Measurements from ENCODE around the gene RNF223. TPM values are rescaled to one million over a fixed set of nuclear protein-coding genes. Genes with fewer than 3 reads are reported as not detected.

Gene RNF223
- total and polyA plus RNA-seq, 4 donors = 0.14 TPM; not detected in 3

DNA sequence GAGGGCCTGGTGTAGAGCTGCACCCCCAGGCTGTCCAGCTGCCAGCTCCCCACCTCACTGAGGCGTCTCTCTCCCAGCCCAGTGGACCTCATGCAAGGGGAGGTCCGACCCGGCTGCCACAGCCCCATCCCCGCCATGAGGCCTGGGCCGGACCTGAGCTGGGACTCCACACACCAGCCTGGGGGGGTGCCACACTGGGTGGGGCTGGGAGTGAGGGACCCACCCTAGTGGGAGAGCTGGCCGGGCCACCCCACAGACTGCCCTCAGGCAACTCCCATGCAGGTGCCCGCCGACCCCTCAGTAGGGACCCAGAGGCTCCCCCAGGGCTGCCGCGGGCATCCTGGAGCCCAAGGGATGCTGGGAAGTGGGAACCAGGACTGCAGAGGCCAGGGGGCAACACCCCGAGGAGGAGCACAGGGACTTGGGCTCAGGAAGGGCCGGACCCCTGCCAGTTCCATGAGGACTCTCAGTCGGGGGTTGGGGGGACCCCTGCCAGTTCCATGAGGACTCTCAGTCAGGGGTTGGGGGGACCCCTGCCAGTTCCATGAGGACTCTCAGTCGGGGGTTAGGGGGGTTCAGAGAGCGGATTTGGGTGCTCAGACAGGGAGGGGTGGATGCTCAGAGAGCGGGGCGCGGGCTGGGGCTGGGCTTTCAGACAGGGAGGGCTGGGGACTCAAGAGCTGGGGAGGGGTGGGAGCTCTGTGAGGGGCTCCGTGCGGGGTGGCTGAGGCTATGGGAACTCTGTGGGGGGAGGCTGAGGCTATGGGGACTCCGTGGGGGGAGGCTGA is 1.2 kb upstream of the RNF223 start:
- 68% methylated on average over 21 of the region's 21 CpGs for WGBS

DNA sequence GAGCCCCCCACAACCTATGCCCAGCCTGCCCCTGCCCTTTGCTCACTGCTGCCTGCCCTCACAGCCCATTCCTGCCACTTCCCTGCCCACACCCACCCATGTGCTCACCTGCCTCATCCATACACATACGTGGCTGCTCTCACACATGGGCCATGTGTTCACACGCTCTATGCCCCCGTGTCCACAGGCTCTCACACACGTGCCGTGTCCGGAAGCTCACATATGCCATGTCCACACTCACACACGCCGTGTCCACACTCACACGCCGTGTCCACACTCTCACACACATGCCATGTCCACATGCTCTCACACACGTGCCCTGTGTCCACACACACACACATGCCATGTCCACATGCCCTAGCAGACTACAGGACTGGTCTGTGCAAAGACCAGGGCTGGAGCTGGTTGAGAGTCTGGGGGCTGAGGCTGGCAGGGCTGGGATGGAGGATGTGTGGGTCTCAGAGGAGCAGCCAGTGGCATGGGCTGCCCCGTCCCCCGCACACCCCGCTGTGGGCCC is 583 bp upstream of the RNF223 start:
- peaks cover 2 to 5% (median 4%) of the 10 kb centered on the region in 4 donors for H3K4me1 ChIP-seq (ENCODE audit: control insufficient read depth in 4 of 4, insufficient read depth in 4 of 4, low read length in 3 of 4)
- no peak for DNase-seq (ENCODE audit: low spot score)
- H3K9ac ChIP-seq (ENCODE audit: low read depth in 1 of 2, low read length in 2 of 2) = no peak overlapping the region
- H3K27ac ChIP-seq (ENCODE audit: low read depth in 1 of 2, low read length in 2 of 2) = no peak overlapping the region
- H3K36me3 ChIP-seq (ENCODE audit: control insufficient read depth in 4 of 4, insufficient read depth in 3 of 4, low read depth in 1 of 4, low read length in 3 of 4) = no peaks in the 10 kb centered on the region
- TF ChIP-seq, protein P1, sequence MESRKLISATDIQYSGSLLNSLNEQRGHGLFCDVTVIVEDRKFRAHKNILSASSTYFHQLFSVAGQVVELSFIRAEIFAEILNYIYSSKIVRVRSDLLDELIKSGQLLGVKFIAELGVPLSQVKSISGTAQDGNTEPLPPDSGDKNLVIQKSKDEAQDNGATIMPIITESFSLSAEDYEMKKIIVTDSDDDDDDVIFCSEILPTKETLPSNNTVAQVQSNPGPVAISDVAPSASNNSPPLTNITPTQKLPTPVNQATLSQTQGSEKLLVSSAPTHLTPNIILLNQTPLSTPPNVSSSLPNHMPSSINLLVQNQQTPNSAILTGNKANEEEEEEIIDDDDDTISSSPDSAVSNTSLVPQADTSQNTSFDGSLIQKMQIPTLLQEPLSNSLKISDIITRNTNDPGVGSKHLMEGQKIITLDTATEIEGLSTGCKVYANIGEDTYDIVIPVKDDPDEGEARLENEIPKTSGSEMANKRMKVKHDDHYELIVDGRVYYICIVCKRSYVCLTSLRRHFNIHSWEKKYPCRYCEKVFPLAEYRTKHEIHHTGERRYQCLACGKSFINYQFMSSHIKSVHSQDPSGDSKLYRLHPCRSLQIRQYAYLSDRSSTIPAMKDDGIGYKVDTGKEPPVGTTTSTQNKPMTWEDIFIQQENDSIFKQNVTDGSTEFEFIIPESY (IDR thresholded peaks at IDR 0.05) = no peak
- TF ChIP-seq RAD21 (IDR thresholded peaks at IDR 0.05) = no peak
- TF ChIP-seq FOXA2 (IDR thresholded peaks at IDR 0.05) = no peak
- TF ChIP-seq YY1 (IDR thresholded peaks at IDR 0.05) = no peak
- no peaks in the 10 kb centered on the region for H3K9me3 ChIP-seq (ENCODE audit: control insufficient read depth in 4 of 4, low read length in 3 of 4)
- no peaks in the 10 kb centered on the region for H3K27me3 ChIP-seq (ENCODE audit: control insufficient read depth in 4 of 4, insufficient read depth in 4 of 4, low read length in 3 of 4)
- no peak overlapping the region for H3K4me3 ChIP-seq (ENCODE audit: low read depth in 1 of 3, low read length in 3 of 3)
- WGBS = 86% methylated on average over 14 of the region's 14 CpGs

More for the DNA sequence above, 1.2 kb upstream of the RNF223 start:
- no peak overlapping the region for H3K4me3 ChIP-seq (ENCODE audit: low read depth in 1 of 3, low read length in 3 of 3)
- H3K9me3 ChIP-seq (ENCODE audit: control insufficient read depth in 4 of 4, low read length in 3 of 4) = no peaks in the 10 kb centered on the region
- H3K36me3 ChIP-seq (ENCODE audit: control insufficient read depth in 4 of 4, insufficient read depth in 3 of 4, low read depth in 1 of 4, low read length in 3 of 4) = no peaks in the 10 kb centered on the region
- H3K9ac ChIP-seq (ENCODE audit: low read depth in 1 of 2, low read length in 2 of 2) = no peak overlapping the region
- no peaks in the 10 kb centered on the region for H3K27me3 ChIP-seq (ENCODE audit: control insufficient read depth in 4 of 4, insufficient read depth in 4 of 4, low read length in 3 of 4)
- DNase-seq (ENCODE audit: low spot score) = no peak
- TF ChIP-seq RXRA (IDR thresholded peaks at IDR 0.05) = no peak
- TF ChIP-seq, protein P2, sequence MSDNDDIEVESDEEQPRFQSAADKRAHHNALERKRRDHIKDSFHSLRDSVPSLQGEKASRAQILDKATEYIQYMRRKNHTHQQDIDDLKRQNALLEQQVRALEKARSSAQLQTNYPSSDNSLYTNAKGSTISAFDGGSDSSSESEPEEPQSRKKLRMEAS (IDR thresholded peaks at IDR 0.05) = no peak
- H3K4me1 ChIP-seq (ENCODE audit: control insufficient read depth in 4 of 4, insufficient read depth in 4 of 4, low read length in 3 of 4) = peaks cover 8 to 11% (median 9%) of the 10 kb centered on the region in 4 donors
- no peak overlapping the region for H3K27ac ChIP-seq (ENCODE audit: low read depth in 1 of 2, low read length in 2 of 2)

DNA sequence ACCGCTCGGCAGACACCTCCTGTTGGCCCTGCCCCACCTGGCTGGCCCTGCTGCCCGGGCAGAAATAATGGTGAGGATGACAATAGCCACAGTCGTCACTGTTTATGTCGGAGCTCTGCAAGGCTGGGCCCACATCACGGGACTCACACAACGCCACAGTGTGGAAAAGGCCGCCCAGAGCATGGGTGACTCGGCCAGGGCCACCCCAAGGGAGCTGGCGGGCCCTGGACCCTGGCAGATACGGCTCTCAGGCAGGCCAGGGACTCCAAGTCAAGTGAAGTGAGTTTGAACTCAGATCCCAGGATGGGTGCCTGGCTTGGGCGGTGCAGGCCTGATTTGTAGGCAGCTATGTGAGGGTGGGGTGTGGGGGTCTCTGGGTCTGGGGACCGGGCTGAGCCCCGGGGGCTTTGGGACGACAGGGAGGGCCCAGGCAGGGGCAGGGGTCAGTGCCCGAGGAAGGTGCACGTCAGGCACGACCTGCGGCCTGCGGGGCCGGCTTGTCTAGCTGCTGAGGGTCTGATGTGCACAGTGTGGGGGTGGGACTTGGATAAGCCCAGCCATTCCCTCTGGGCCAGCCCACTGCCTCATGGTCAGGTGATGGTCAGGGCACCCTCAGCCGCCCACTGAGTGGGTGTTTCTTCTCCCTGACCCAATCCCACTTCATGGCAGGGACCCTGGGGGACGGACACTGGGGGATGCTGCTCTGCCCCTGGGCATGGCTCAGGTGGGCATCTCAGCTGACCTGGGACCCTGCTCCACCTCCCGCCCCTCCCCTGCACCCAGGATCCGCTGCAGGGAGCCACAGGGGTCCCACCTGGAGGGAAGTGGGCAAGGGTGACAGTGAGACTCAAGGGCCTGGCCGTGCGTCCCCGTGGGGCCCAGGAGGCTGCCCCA is 1.0 kb downstream of the RNF223 start:
- H3K27me3 ChIP-seq (ENCODE audit: control insufficient read depth in 4 of 4, insufficient read depth in 4 of 4, low read length in 3 of 4) = no peaks in the 10 kb centered on the region
- H3K27ac ChIP-seq (ENCODE audit: low read depth in 1 of 2, low read length in 2 of 2) = no peak overlapping the region
- DNase-seq (ENCODE audit: low spot score) = no peak
- TF ChIP-seq, protein P3, sequence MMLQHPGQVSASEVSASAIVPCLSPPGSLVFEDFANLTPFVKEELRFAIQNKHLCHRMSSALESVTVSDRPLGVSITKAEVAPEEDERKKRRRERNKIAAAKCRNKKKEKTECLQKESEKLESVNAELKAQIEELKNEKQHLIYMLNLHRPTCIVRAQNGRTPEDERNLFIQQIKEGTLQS (IDR thresholded peaks at IDR 0.05) = no peak
- TF ChIP-seq RAD21 (IDR thresholded peaks at IDR 0.05) = no peak
- TF ChIP-seq, protein P4, sequence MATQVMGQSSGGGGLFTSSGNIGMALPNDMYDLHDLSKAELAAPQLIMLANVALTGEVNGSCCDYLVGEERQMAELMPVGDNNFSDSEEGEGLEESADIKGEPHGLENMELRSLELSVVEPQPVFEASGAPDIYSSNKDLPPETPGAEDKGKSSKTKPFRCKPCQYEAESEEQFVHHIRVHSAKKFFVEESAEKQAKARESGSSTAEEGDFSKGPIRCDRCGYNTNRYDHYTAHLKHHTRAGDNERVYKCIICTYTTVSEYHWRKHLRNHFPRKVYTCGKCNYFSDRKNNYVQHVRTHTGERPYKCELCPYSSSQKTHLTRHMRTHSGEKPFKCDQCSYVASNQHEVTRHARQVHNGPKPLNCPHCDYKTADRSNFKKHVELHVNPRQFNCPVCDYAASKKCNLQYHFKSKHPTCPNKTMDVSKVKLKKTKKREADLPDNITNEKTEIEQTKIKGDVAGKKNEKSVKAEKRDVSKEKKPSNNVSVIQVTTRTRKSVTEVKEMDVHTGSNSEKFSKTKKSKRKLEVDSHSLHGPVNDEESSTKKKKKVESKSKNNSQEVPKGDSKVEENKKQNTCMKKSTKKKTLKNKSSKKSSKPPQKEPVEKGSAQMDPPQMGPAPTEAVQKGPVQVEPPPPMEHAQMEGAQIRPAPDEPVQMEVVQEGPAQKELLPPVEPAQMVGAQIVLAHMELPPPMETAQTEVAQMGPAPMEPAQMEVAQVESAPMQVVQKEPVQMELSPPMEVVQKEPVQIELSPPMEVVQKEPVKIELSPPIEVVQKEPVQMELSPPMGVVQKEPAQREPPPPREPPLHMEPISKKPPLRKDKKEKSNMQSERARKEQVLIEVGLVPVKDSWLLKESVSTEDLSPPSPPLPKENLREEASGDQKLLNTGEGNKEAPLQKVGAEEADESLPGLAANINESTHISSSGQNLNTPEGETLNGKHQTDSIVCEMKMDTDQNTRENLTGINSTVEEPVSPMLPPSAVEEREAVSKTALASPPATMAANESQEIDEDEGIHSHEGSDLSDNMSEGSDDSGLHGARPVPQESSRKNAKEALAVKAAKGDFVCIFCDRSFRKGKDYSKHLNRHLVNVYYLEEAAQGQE (IDR thresholded peaks at IDR 0.05) = no peak
- TF ChIP-seq FOXA2 (IDR thresholded peaks at IDR 0.05) = no peak
- TF ChIP-seq NR2F2 (IDR thresholded peaks at IDR 0.05) = no peak
- no peak for TF ChIP-seq JUND (IDR thresholded peaks at IDR 0.05)
- TF ChIP-seq RXRA (IDR thresholded peaks at IDR 0.05) = no peak
- TF ChIP-seq SP1 (IDR thresholded peaks at IDR 0.05) = no peak
- TF ChIP-seq GABPA (IDR thresholded peaks at IDR 0.05 in 1 of 2, conservative IDR thresholded peaks at IDR 0.05 in 1 of 2) = no peak
- TF ChIP-seq, protein P5, sequence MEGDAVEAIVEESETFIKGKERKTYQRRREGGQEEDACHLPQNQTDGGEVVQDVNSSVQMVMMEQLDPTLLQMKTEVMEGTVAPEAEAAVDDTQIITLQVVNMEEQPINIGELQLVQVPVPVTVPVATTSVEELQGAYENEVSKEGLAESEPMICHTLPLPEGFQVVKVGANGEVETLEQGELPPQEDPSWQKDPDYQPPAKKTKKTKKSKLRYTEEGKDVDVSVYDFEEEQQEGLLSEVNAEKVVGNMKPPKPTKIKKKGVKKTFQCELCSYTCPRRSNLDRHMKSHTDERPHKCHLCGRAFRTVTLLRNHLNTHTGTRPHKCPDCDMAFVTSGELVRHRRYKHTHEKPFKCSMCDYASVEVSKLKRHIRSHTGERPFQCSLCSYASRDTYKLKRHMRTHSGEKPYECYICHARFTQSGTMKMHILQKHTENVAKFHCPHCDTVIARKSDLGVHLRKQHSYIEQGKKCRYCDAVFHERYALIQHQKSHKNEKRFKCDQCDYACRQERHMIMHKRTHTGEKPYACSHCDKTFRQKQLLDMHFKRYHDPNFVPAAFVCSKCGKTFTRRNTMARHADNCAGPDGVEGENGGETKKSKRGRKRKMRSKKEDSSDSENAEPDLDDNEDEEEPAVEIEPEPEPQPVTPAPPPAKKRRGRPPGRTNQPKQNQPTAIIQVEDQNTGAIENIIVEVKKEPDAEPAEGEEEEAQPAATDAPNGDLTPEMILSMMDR (IDR thresholded peaks at IDR 0.05; ENCODE audit: low read depth, low read length, missing input control) = no peak
- TF ChIP-seq, protein P1 (IDR thresholded peaks at IDR 0.05) = no peak
- no peak for TF ChIP-seq YY1 (IDR thresholded peaks at IDR 0.05)

More for the DNA sequence above, 1.0 kb downstream of the RNF223 start:
- H3K9ac ChIP-seq (ENCODE audit: low read depth in 1 of 2, low read length in 2 of 2) = no peak overlapping the region
- H3K9me3 ChIP-seq (ENCODE audit: control insufficient read depth in 4 of 4, low read length in 3 of 4) = no peaks in the 10 kb centered on the region
- no peaks in the 10 kb centered on the region for H3K36me3 ChIP-seq (ENCODE audit: control insufficient read depth in 4 of 4, insufficient read depth in 3 of 4, low read depth in 1 of 4, low read length in 3 of 4)
- H3K4me1 ChIP-seq (ENCODE audit: control insufficient read depth in 4 of 4, insufficient read depth in 4 of 4, low read length in 3 of 4) = peaks cover 0 to 9% (median 6%) of the 10 kb centered on the region in 4 donors
- no peak overlapping the region for H3K4me3 ChIP-seq (ENCODE audit: low read depth in 1 of 3, low read length in 3 of 3)
- 78% methylated on average over 28 of the region's 28 CpGs for WGBS

Measured in liver (tissue), 9 donors.